Measurements from ENCODE around the gene EIF5.

- TF ChIP-seq CTCF (IDR thresholded peaks at IDR 0.05) (no peak), EP300 (IDR thresholded peaks at IDR 0.05) (no peak)
These were observed 56.6 kb downstream of the EIF5 start for GRCh38 chr14:103390605-103391004.
